GM18526 (cell line): Measurements from ENCODE around the gene ROM1.

ENCODE experiments used
- POLR2A ChIP-seq: IDR thresholded peaks from 3 replicates; pipeline ENCODE4 v1.6.1; 2011; ENCODE audit not compliant: insufficient read length; ENCODE audit errors: extremely low read depth

The ROM1 gene

DNA sequence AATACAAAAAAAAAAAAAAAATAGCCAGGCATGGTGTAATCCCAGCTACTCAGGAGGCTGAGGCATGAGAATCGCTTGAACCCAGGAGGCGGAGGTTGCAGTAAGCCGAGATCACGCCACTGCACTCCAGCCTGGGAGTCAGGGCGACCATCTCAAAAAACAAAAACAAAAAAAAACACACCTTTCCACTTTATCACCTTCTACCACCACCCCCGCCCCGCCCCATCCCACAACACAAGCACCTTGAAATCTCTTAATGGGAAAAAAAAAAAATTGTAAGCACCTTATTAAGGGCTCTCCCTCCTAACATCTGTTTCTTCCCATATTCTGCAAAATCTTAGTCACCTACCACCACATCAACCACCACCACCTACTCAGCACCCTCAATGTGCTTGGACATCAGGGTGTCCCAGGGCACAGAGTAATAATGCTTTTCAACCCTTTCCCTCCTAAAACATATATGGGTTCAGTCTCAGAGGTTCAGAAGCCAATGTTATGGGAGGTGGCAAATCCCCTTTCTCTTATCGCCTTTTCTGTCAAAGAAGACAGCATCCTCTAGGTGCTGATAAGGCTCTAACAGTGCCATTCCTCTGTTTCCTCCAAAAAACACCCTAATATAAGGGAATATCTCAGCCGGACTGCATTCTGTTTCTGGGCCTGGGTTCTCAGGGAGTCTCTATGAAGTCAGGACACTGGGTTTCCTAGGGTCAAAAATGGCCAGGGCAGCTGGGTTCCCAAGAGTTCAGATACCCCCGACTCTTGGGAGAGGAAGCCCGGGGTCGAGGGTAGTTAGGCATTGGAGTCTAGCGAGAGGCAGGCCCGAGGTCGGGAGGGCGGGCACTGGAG lies 39.3 kb downstream of the ROM1 start:
- no peak for TF ChIP-seq POLR2A

DNA sequence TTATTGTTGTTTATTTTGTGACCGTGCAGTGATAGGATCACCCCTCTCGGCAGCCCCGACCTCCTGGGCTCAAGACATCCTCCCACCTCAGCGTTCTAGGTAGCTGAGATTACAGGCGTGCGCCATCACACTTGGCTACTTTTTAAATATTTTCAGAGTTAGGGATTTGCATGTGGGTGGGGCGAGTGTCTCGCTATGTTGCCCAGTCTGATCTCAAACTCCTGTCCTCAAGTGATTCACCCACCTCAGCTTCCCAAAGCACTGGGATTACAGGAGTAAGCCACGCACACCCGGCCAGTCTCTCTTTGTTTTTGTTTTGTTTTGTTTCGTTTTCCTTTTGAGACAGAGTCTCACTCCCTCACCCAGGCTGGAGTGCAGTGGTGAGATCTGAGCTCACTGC lies 41.2 kb downstream of the ROM1 start:
- TF ChIP-seq POLR2A: no peak

DNA sequence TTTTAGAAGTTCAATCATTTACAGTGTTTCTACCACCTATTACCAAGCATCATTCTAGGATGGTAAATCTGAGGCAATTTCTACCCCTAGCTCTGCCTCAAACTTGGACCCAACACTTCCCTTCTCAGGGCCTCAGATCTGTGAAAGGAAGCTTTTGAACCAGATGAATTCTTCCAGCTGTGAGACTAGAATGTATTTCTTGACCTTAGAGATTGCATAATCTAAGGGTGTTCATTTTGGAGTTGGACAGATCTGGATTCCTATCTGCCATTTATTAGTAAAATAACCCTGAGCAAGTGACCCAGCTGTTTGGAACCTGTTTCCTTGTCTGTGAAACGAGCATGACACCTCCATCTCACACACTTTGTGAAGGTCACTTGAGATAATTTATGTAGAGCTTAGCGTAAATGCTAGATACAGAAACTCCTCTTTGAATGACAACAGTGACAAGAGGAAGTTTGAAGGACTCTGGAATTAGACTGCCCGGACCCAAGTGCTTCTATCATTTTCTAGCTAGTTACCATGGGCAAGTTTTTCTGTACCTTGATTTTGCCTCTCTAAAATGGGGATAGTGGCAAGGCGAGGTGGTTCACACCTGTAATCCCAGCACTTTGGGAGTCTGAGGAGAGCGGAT lies 43.9 kb downstream of the ROM1 start:
- TF ChIP-seq POLR2A: no peak

DNA sequence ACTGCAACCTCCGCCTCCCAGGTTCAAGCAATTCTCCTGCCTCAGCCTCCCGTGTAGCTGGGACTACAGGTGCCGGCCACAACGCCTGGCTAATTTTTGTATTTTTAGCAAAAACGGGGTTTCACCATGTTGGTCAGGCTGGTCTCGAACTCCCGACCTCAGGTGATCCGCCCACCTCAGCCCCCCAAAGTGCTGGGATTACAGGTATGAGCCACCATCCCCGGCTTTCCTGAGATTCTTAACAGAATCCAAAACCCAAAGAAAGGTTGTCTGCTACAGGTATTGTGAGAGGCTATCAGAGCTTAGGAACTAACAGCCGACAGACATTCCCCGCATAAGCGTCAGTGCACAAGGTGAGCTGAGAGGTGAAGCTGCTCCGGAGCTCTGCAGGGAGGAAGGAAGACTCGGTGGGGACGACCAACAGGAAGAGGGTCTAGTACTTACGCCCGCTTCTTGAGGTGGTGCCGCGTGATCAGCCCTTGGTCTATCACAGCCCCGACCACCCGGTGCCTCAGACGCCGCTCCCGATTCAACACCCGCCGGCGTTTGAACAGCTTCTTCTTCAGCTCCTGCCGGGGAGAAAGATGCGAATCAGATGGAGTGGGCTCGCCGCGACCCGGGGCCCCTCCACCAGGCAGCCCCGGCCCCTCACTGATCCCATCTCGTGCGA lies 51.5 kb downstream of the ROM1 start:
- no peak for TF ChIP-seq POLR2A
